ENCODE measurements around the gene ZNF491.

ZNF491 gene

DNA sequence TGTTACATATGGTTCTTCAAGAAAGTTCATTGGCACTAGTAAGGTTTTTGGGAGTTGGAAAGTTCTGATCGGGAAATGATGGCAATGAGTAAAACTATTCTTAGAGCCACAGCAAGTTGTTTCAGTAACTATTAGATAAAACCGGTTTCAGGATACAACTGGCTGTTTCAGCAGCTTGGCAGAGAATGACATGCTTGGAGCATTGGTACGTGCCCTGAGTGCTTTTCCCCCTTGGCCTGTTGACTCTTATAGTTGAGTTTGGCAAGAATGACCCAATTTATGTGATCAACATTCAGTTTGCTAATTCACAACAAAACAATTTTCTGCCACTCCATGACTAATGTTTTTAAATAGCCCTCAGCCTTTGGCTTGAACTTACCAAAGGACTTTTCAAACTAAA is 10.8 kb upstream of the ZNF491 start:
- TF ChIP-seq ZBTB7A (IDR thresholded peaks at IDR 0.05; ENCODE audit: low read depth) (no peak), CEBPB (IDR thresholded peaks at IDR 0.05) (no peak), EP300 (IDR thresholded peaks at IDR 0.05; ENCODE audit: borderline replicate concordance) (no peak), EGR1 (IDR thresholded peaks at IDR 0.05) (no peak), CREB1 (IDR thresholded peaks at IDR 0.05; ENCODE audit: low read depth) (no peak), YY1 (IDR thresholded peaks at IDR 0.05; ENCODE audit: low read depth) (no peak), RAD21 (IDR thresholded peaks at IDR 0.05; ENCODE audit: low read depth) (no peak), TAF1 (IDR thresholded peaks at IDR 0.05; ENCODE audit: low read depth) (no peak), FOXM1 (IDR thresholded peaks at IDR 0.05; ENCODE audit: borderline replicate concordance, low read depth) (no peak)
- TF ChIP-seq, protein P1, sequence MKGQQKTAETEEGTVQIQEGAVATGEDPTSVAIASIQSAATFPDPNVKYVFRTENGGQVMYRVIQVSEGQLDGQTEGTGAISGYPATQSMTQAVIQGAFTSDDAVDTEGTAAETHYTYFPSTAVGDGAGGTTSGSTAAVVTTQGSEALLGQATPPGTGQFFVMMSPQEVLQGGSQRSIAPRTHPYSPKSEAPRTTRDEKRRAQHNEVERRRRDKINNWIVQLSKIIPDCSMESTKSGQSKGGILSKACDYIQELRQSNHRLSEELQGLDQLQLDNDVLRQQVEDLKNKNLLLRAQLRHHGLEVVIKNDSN (IDR thresholded peaks at IDR 0.05): no peak

DNA sequence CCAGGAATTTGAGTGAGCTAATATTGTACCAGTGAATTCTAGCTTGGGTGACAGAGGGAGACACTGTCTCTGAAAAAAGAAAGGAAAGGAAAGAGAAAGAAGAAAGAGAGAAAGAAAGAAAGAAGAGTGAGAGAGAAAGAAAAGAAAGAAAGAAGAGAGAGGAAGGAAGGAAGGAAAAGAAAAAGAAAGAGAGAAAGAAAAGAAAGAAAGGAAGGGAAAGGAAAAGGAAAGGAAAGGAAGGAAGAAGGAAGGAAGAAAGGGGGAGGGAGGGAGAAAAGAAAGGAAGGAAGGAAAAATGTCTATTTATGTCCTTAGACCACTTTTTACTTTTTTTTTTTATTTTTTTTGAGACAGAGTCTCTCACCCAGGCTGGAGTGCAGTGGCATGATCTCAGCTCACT is 5.4 kb upstream of the ZNF491 start:
- TF ChIP-seq TAF1 (IDR thresholded peaks at IDR 0.05; ENCODE audit: low read depth) (no peak), YY1 (IDR thresholded peaks at IDR 0.05; ENCODE audit: low read depth) (no peak), EGR1 (IDR thresholded peaks at IDR 0.05) (no peak), TEAD4 (IDR thresholded peaks at IDR 0.05) (no peak), FOXM1 (IDR thresholded peaks at IDR 0.05; ENCODE audit: borderline replicate concordance, low read depth) (no peak), CEBPB (IDR thresholded peaks at IDR 0.05) (no peak), ZBTB7A (IDR thresholded peaks at IDR 0.05; ENCODE audit: low read depth) (no peak), CREB1 (IDR thresholded peaks at IDR 0.05; ENCODE audit: low read depth) (no peak), RAD21 (IDR thresholded peaks at IDR 0.05; ENCODE audit: low read depth) (no peak), EP300 (IDR thresholded peaks at IDR 0.05; ENCODE audit: borderline replicate concordance) (no peak), MAX (IDR thresholded peaks at IDR 0.05) (no peak), NFIC (IDR thresholded peaks at IDR 0.05) (no peak), TCF12 (IDR thresholded peaks at IDR 0.05; ENCODE audit: low read depth) (no peak)
- TF ChIP-seq, protein P2, sequence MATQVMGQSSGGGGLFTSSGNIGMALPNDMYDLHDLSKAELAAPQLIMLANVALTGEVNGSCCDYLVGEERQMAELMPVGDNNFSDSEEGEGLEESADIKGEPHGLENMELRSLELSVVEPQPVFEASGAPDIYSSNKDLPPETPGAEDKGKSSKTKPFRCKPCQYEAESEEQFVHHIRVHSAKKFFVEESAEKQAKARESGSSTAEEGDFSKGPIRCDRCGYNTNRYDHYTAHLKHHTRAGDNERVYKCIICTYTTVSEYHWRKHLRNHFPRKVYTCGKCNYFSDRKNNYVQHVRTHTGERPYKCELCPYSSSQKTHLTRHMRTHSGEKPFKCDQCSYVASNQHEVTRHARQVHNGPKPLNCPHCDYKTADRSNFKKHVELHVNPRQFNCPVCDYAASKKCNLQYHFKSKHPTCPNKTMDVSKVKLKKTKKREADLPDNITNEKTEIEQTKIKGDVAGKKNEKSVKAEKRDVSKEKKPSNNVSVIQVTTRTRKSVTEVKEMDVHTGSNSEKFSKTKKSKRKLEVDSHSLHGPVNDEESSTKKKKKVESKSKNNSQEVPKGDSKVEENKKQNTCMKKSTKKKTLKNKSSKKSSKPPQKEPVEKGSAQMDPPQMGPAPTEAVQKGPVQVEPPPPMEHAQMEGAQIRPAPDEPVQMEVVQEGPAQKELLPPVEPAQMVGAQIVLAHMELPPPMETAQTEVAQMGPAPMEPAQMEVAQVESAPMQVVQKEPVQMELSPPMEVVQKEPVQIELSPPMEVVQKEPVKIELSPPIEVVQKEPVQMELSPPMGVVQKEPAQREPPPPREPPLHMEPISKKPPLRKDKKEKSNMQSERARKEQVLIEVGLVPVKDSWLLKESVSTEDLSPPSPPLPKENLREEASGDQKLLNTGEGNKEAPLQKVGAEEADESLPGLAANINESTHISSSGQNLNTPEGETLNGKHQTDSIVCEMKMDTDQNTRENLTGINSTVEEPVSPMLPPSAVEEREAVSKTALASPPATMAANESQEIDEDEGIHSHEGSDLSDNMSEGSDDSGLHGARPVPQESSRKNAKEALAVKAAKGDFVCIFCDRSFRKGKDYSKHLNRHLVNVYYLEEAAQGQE (IDR thresholded peaks at IDR 0.05; ENCODE audit: low read depth): no peak
- TF ChIP-seq, protein P1 (IDR thresholded peaks at IDR 0.05): no peak

- TF ChIP-seq YY1 (IDR thresholded peaks at IDR 0.05; ENCODE audit: low read depth): no peak; the same call in 1 of the 2 replicates
- TF ChIP-seq, protein P2 (IDR thresholded peaks at IDR 0.05; ENCODE audit: low read depth): no peak
- no peak for TF ChIP-seq CEBPB (IDR thresholded peaks at IDR 0.05)
- no peak for TF ChIP-seq ZBTB7A (IDR thresholded peaks at IDR 0.05; ENCODE audit: low read depth)
- TF ChIP-seq TEAD4 (IDR thresholded peaks at IDR 0.05): peak; percentile 72
- peak; percentile 86 for TF ChIP-seq RAD21 (IDR thresholded peaks at IDR 0.05; ENCODE audit: low read depth)
- peak; percentile 68 for TF ChIP-seq MAX (IDR thresholded peaks at IDR 0.05)
- TF ChIP-seq, protein P1 (IDR thresholded peaks at IDR 0.05): 0 out of 2 replicates have a peak, but pooled peaks have one; percentile 14
- no peak for TF ChIP-seq FOXM1 (IDR thresholded peaks at IDR 0.05; ENCODE audit: borderline replicate concordance, low read depth)
- no peak for TF ChIP-seq TAF1 (IDR thresholded peaks at IDR 0.05; ENCODE audit: low read depth)
- TF ChIP-seq EP300 (IDR thresholded peaks at IDR 0.05; ENCODE audit: borderline replicate concordance): no peak
- peak; percentile 70 for TF ChIP-seq NFIC (IDR thresholded peaks at IDR 0.05)
- TF ChIP-seq EGR1 (IDR thresholded peaks at IDR 0.05): no peak
- TF ChIP-seq TCF12 (IDR thresholded peaks at IDR 0.05; ENCODE audit: low read depth): peak; percentile 90
- TF ChIP-seq CREB1 (IDR thresholded peaks at IDR 0.05; ENCODE audit: low read depth): no peak
Measured at GRCh38 chr19:11797491-11797890, 832 bp upstream of the ZNF491 start.

DNA sequence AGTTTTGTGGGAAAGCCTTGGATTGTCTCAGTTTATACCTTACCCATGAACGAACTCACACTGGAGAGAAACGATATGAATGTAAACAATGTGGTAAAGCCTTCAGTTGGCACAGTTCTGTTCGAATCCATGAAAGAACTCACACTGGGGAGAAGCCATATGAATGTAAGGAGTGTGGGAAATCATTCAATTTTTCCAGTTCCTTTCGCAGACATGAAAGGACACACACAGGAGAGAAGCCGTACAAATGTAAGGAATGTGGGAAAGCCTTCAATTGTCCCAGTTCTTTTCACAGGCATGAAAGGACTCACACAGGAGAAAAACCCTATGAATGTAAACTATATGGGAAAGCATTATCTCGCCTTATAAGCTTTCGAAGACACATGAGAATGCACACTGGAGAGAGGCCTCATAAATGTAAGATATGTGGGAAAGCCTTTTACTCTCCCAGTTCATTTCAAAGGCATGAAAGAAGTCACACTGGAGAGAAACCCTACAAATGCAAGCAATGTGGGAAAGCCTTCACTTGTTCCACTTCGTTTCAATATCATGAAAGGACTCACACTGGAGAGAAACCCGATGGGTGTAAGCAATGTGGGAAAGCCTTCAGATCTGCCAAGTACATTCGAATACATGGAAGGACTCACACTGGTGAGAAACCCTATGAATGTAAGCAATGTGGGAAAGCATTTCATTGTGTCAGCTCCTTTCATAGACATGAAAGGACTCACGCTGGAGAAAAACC is 8.2 kb downstream of the ZNF491 start:
- TF ChIP-seq RAD21 (IDR thresholded peaks at IDR 0.05; ENCODE audit: low read depth): no peak
- TF ChIP-seq YY1 (IDR thresholded peaks at IDR 0.05; ENCODE audit: low read depth): no peak
- TF ChIP-seq TAF1 (IDR thresholded peaks at IDR 0.05; ENCODE audit: low read depth): no peak
- TF ChIP-seq NFIC (IDR thresholded peaks at IDR 0.05): no peak
- no peak for TF ChIP-seq EP300 (IDR thresholded peaks at IDR 0.05; ENCODE audit: borderline replicate concordance)
- no peak for TF ChIP-seq TEAD4 (IDR thresholded peaks at IDR 0.05)
- TF ChIP-seq ZBTB7A (IDR thresholded peaks at IDR 0.05; ENCODE audit: low read depth): no peak
- TF ChIP-seq, protein P2 (IDR thresholded peaks at IDR 0.05; ENCODE audit: low read depth): no peak
- TF ChIP-seq MAX (IDR thresholded peaks at IDR 0.05): no peak
- no peak for TF ChIP-seq CREB1 (IDR thresholded peaks at IDR 0.05; ENCODE audit: low read depth)
- TF ChIP-seq CEBPB (IDR thresholded peaks at IDR 0.05): no peak
- TF ChIP-seq TCF12 (IDR thresholded peaks at IDR 0.05; ENCODE audit: low read depth): no peak
- TF ChIP-seq, protein P1 (IDR thresholded peaks at IDR 0.05): no peak
- TF ChIP-seq FOXM1 (IDR thresholded peaks at IDR 0.05; ENCODE audit: borderline replicate concordance, low read depth): no peak
